Neural cell (in vitro differentiated cells): ENCODE results near the gene CDC34. TPM values are rescaled to one million over a fixed set of nuclear protein-coding genes. Genes with fewer than 3 reads are reported as not detected.
A peak's percentile ranks its signal among the peaks of the same experiment; 100 is the strongest.

Experiments
- H2AFZ ChIP-seq: fragments of 200-600, 300-800 bp; sonication (generic), shearing (Covaris generic); 2 replicates; pipeline ENCODE4 v1.6.0; 2014; ENCODE audit warnings: low read depth, mild to moderate bottlenecking, antibody characterized with exemption, low read length, moderate library complexity
- H3F3A ChIP-seq: fragments of 200-600 bp; shearing (Covaris generic); 2 replicates; pipeline ENCODE4 v1.6.1; 2016; ENCODE audit warnings: mild to moderate bottlenecking, moderate library complexity, mixed read lengths, antibody characterized with exemption, low read length; ENCODE audit not compliant: insufficient read depth, poor library complexity, severe bottlenecking
- H3K27ac ChIP-seq: fragments of 200-600, 300-800 bp; sonication (generic), shearing (Covaris generic); 2 replicates; pipeline ENCODE4 v1.5.1; 2014; ENCODE audit warnings: mild to moderate bottlenecking, low read length, moderate library complexity
- H3K27me3 ChIP-seq: fragments of 300-800, 200-600 bp; sonication (generic), shearing (Covaris generic); 2 replicates; pipeline ENCODE4 v1.6.0; 2014; ENCODE audit warnings: mild to moderate bottlenecking, low read depth, low read length, moderate library complexity; ENCODE audit not compliant: insufficient read depth
- H3K36me3 ChIP-seq: fragments of 300-800, 200-600 bp; sonication (generic), shearing (Covaris generic); 2 replicates; pipeline ENCODE4 v1.5.1; 2014; ENCODE audit warnings: mild to moderate bottlenecking, antibody characterized with exemption, low read length, moderate library complexity; ENCODE audit not compliant: insufficient read depth
- H3K4me2 ChIP-seq: fragments of 300-800, 200-600 bp; sonication (generic), shearing (Covaris generic); 2 replicates; pipeline ENCODE4 v1.6.0; 2014; ENCODE audit warnings: mild to moderate bottlenecking, low read length
- H3K4me3 ChIP-seq: fragments of 300-800, 200-600 bp; sonication (generic), shearing (Covaris generic); 2 replicates; pipeline ENCODE4 v1.5.1; 2014; ENCODE audit warnings: mild to moderate bottlenecking, low read length, moderate library complexity
- H3K79me2 ChIP-seq: fragments of 200-600 bp; shearing (Covaris generic); replicated peaks from 2 replicates; pipeline ENCODE4 v1.6.0; 2014; ENCODE audit warnings: mild to moderate bottlenecking, low read length, moderate library complexity; ENCODE audit not compliant: insufficient read depth
- H3K9ac ChIP-seq: fragments of 300-800, 200-600 bp; sonication (generic), shearing (Covaris generic); 2 replicates; pipeline ENCODE4 v1.6.1; 2016; ENCODE audit warnings: mild to moderate bottlenecking, low read length, mixed read lengths
- H3K9me2 ChIP-seq: fragments of 200-600 bp; shearing (Covaris generic); 2 replicates; pipeline ENCODE4 v1.6.1; 2016; ENCODE audit warnings: mild to moderate bottlenecking, low read length, mixed read lengths; ENCODE audit not compliant: insufficient read depth
- H3K9me3 ChIP-seq: fragments of 200-600, 300-800 bp; sonication (generic), shearing (Covaris generic); 2 replicates; pipeline ENCODE4 v1.6.1; 2016; ENCODE audit warnings: mild to moderate bottlenecking, mixed run types, low read length, moderate library complexity, mixed read lengths
- H4K20me1 ChIP-seq: fragments of 200-600 bp; shearing (Covaris generic); 2 replicates; pipeline ENCODE4 v1.6.1; 2016; ENCODE audit warnings: mild to moderate bottlenecking, mixed run types; ENCODE audit not compliant: insufficient read depth
- CTCF ChIP-seq: fragments of 450-650 bp; IDR thresholded peaks from 2 replicates; pipeline ENCODE4 v1.5.1; 2014; ENCODE audit warnings: antibody characterized with exemption, mild to moderate bottlenecking, moderate library complexity; ENCODE audit not compliant: poor library complexity, severe bottlenecking
- EP300 ChIP-seq: fragments of 450-650 bp; conservative IDR thresholded peaks from 2 replicates; pipeline ENCODE4 v1.6.1; 2014; ENCODE audit warnings: antibody characterized with exemption, mild to moderate bottlenecking, moderate library complexity; ENCODE audit not compliant: poor library complexity, severe bottlenecking
- EZH2 ChIP-seq: fragments of 200-600, 300-800 bp; shearing (Covaris generic), sonication (generic); IDR thresholded peaks from 2 replicates; pipeline ENCODE4 v1.6.1; 2014; ENCODE audit warnings: antibody characterized with exemption, low read length, borderline replicate concordance, mild to moderate bottlenecking; ENCODE audit not compliant: insufficient read depth, poor library complexity, severe bottlenecking
- MXI1 ChIP-seq: fragments of 450-650 bp; conservative IDR thresholded peaks from 2 replicates; pipeline ENCODE4 v1.6.1; 2014; ENCODE audit warnings: antibody characterized with exemption, mild to moderate bottlenecking; ENCODE audit not compliant: poor library complexity, severe bottlenecking
- POLR2AphosphoS5 ChIP-seq: IDR thresholded peaks from 2 replicates; pipeline ENCODE4 v1.6.1; 2012
- RAD21 ChIP-seq: fragments of 450-650 bp; conservative IDR thresholded peaks from 2 replicates; pipeline ENCODE4 v1.6.1; 2014; ENCODE audit warnings: antibody characterized with exemption, mild to moderate bottlenecking, moderate library complexity
- SMC3 ChIP-seq: fragments of 450-650 bp; conservative IDR thresholded peaks from 2 replicates; pipeline ENCODE4 v1.6.1; 2014; ENCODE audit warnings: antibody characterized with exemption, mild to moderate bottlenecking, moderate library complexity; ENCODE audit not compliant: poor library complexity
- TAF1 ChIP-seq: IDR thresholded peaks from 2 replicates; pipeline ENCODE4 v1.6.1; 2012; ENCODE audit warnings: low read depth
- polyA plus RNA-seq: library from polyadenylated mRNA; depleted of rRNA; stranded (reverse); fragments of >200 nt; gene quantifications from 2 replicates; pipeline ENCODE4 v1.2.3, GENCODE V29; 2014
- TF ChIP-seq, protein P1 (sequence below): IDR thresholded peaks from 2 replicates; pipeline ENCODE4 v1.6.1; 2012; ENCODE audit warnings: borderline replicate concordance

The CDC34 gene
- polyA plus RNA-seq, 1 donor from 2014 or later: 155 TPM

- no peak within 1 kb of the TSS for H3K27ac ChIP-seq
- H3K9ac ChIP-seq: no peak within 1 kb of the TSS
- H3F3A ChIP-seq: no peaks in the 10 kb centered on the region
- no peaks in the 10 kb centered on the region for H3K79me2 ChIP-seq
- H3K4me2 ChIP-seq: no peak within 1 kb of the TSS
- no peaks in the 10 kb centered on the region for H3K9me3 ChIP-seq
- TF ChIP-seq, protein P1, sequence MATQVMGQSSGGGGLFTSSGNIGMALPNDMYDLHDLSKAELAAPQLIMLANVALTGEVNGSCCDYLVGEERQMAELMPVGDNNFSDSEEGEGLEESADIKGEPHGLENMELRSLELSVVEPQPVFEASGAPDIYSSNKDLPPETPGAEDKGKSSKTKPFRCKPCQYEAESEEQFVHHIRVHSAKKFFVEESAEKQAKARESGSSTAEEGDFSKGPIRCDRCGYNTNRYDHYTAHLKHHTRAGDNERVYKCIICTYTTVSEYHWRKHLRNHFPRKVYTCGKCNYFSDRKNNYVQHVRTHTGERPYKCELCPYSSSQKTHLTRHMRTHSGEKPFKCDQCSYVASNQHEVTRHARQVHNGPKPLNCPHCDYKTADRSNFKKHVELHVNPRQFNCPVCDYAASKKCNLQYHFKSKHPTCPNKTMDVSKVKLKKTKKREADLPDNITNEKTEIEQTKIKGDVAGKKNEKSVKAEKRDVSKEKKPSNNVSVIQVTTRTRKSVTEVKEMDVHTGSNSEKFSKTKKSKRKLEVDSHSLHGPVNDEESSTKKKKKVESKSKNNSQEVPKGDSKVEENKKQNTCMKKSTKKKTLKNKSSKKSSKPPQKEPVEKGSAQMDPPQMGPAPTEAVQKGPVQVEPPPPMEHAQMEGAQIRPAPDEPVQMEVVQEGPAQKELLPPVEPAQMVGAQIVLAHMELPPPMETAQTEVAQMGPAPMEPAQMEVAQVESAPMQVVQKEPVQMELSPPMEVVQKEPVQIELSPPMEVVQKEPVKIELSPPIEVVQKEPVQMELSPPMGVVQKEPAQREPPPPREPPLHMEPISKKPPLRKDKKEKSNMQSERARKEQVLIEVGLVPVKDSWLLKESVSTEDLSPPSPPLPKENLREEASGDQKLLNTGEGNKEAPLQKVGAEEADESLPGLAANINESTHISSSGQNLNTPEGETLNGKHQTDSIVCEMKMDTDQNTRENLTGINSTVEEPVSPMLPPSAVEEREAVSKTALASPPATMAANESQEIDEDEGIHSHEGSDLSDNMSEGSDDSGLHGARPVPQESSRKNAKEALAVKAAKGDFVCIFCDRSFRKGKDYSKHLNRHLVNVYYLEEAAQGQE: no peak
- TF ChIP-seq EZH2: no peak
- no peak for TF ChIP-seq RAD21
- no peak for TF ChIP-seq MXI1
- TF ChIP-seq POLR2AphosphoS5: no peak
- no peak for TF ChIP-seq TAF1
- TF ChIP-seq EP300: no peak
- H2AFZ ChIP-seq: no peak within 1 kb of the TSS
- H3K4me3 ChIP-seq: peak within 1 kb of the TSS; percentile 47
- no peaks in the 10 kb centered on the region for H4K20me1 ChIP-seq
- H3K36me3 ChIP-seq: no peaks in the 10 kb centered on the region
- no peaks in the 10 kb centered on the region for H3K9me2 ChIP-seq
- peaks cover 39% of the 10 kb centered on the region for H3K27me3 ChIP-seq
These were observed 35.4 kb upstream of the CDC34 start, which contains the start of gene MADCAM1 for GRCh38 chr19:496112-496665. MADCAM1 (plus strand) TSS chr19:496486; CDS start chr19:496500, 14 bp downstream.

DNA sequence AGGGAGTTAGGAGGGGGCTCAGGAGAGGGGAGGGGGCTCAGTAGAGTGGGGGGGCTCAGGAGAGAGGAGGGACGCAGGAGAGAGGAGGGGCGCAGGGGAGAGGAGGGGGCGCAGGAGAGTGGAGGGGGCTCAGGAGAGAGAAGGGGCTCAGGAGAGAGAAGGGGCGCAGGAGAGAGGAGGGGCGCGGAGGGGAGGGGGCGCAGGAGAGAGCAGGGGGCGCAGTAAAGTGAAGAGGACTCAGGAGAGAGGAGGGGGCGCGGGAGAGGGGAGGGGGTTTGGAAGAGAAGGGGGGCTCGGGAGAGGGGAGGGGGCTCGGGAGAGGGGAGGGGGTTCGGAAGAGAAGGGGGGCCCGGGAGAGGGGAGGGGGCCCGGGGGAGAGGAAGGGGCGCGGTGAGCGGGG is 34.6 kb upstream of the CDC34 start:
- H2AFZ ChIP-seq: no peak overlapping the region
- no peak overlapping the region for H3K4me2 ChIP-seq
- H3K9me3 ChIP-seq: no peaks in the 10 kb centered on the region
- peak overlapping the region; percentile 47 for H3K4me3 ChIP-seq
- no peaks in the 10 kb centered on the region for H4K20me1 ChIP-seq
- no peaks in the 10 kb centered on the region for H3K36me3 ChIP-seq
- no peak overlapping the region for H3K9ac ChIP-seq
- no peak overlapping the region for H3K27ac ChIP-seq
- no peaks in the 10 kb centered on the region for H3F3A ChIP-seq
- H3K27me3 ChIP-seq: peaks cover 39% of the 10 kb centered on the region
- H3K9me2 ChIP-seq: no peaks in the 10 kb centered on the region
- TF ChIP-seq, protein P1: no peak
- TF ChIP-seq MXI1 (no peak), TAF1 (no peak), POLR2AphosphoS5 (no peak), EZH2 (no peak), EP300 (no peak), RAD21 (no peak), CTCF (no peak), SMC3 (no peak)
- H3K79me2 ChIP-seq: no peaks in the 10 kb centered on the region
